ENCODE measurements around the gene ASGR1.

- TF ChIP-seq POLR2A (IDR thresholded peaks at IDR 0.05) (no peak), POLR2AphosphoS5 (IDR thresholded peaks at IDR 0.05) (no peak)
Observed at GRCh38 chr17:7222972-7223292, 43.8 kb upstream of the ASGR1 start.

Measured in breast epithelium (tissue), 3 donors.